GM23248 (cell line): ENCODE measurements around the gene SYCE3. TPM values are rescaled to one million over a fixed set of nuclear protein-coding genes. Genes with fewer than 3 reads are reported as not detected.

Experiments used
- DNase-seq: peaks from one replicate; pipeline ENCODE4 v3.0.0-alpha.2; 2015
- H2AFZ ChIP-seq: fragments of 200-600 bp; sonication (generic); 2 replicates; pipeline ENCODE4 v1.6.1; 2016; ENCODE audit warnings: antibody characterized with exemption
- H3F3A ChIP-seq: fragments of 200-600 bp; sonication (generic); 2 replicates; pipeline ENCODE4 v1.6.1; 2016; ENCODE audit warnings: mild to moderate bottlenecking, antibody characterized with exemption, mixed run types; ENCODE audit not compliant: insufficient read depth
- H3K27ac ChIP-seq: fragments of 200-600 bp; sonication (generic); 2 replicates; pipeline ENCODE4 v1.5.1; 2016; ENCODE audit warnings: mild to moderate bottlenecking
- H3K27me3 ChIP-seq: fragments of 200-600 bp; sonication (generic); replicated peaks from 2 replicates; pipeline ENCODE4 v1.6.1; 2016; ENCODE audit warnings: mild to moderate bottlenecking; ENCODE audit not compliant: insufficient read depth
- H3K36me3 ChIP-seq: fragments of 200-600 bp; sonication (generic); 2 replicates; pipeline ENCODE4 v1.6.1; 2016; ENCODE audit warnings: low read depth, mild to moderate bottlenecking
- H3K4me1 ChIP-seq: fragments of 200-600 bp; sonication (generic); 2 replicates; pipeline ENCODE4 v1.6.1; 2016; ENCODE audit warnings: mild to moderate bottlenecking; ENCODE audit not compliant: insufficient read depth
- H3K4me2 ChIP-seq: fragments of 200-600 bp; sonication (generic); one replicate; pipeline ENCODE4 v1.6.1; 2016; ENCODE audit warnings: mild to moderate bottlenecking; ENCODE audit not compliant: unreplicated experiment
- H3K4me3 ChIP-seq: fragments of 200-600 bp; sonication (generic); 2 replicates; pipeline ENCODE4 v1.5.1; 2016; ENCODE audit warnings: mild to moderate bottlenecking
- H3K79me2 ChIP-seq: fragments of 200-600 bp; sonication (generic); 2 replicates; pipeline ENCODE4 v1.6.1; 2016; ENCODE audit warnings: mild to moderate bottlenecking; ENCODE audit not compliant: insufficient read depth
- H3K9ac ChIP-seq: fragments of 200-600 bp; sonication (generic); 2 replicates; pipeline ENCODE4 v1.6.1; 2016; ENCODE audit warnings: mild to moderate bottlenecking
- H3K9me2 ChIP-seq: fragments of 200-600 bp; sonication (generic); 2 replicates; pipeline ENCODE4 v1.6.1; 2016; ENCODE audit warnings: mixed run types, mild to moderate bottlenecking, moderate library complexity; ENCODE audit not compliant: insufficient read depth
- H3K9me3 ChIP-seq: fragments of 200-600 bp; sonication (generic); one replicate; pipeline ENCODE4 v1.6.1; 2017; ENCODE audit warnings: low read depth
- H4K20me1 ChIP-seq: fragments of 200-600 bp; sonication (generic); 2 replicates; pipeline ENCODE4 v1.6.0; 2016; ENCODE audit not compliant: insufficient read depth
- EZH2 ChIP-seq: fragments of 200-600 bp; sonication (generic); IDR thresholded peaks from 2 replicates; pipeline ENCODE4 v1.6.1; 2018; ENCODE audit warnings: antibody characterized with exemption, mild to moderate bottlenecking; ENCODE audit not compliant: insufficient read depth, poor library complexity, severe bottlenecking
- EZH2phosphoT487 ChIP-seq: fragments of 200-600 bp; sonication (generic); IDR thresholded peaks from 2 replicates; pipeline ENCODE4 v1.6.1; 2018; ENCODE audit warnings: antibody characterized with exemption, moderate library complexity, mild to moderate bottlenecking, low read depth; ENCODE audit not compliant: insufficient read depth
- WGBS, 2 experiments: methylation state at CpG; one replicate each; pipeline ENCODE4 v1.1.6; 2015 to 2017; ENCODE audit warnings: low lambda C conversion rate in 2 of 2, low coverage in 1 of 2; ENCODE audit errors: missing lambda C conversion rate in 2 of 2; 5-methylcytosine and 5-hydroxymethylcytosine counted together
- in situ Hi-C: fragments of 300-500 bp; cut with MboI; formaldehyde crosslinking; loops from 2 replicates; pipeline ENCODE4 v1.15.0; 2020
- polyA plus RNA-seq: library from polyadenylated mRNA; unstranded; fragments of >200 nt; fragmentation: Nextera tagmentation; extraction: Ambion mirVana; gene quantifications from 2 replicates; pipeline ENCODE4 v1.2.1, GENCODE V29; 2016
- total RNA-seq: library from RNA; depleted of rRNA; stranded (reverse); fragments of >200 nt; shearing (Covaris generic); gene quantifications from 2 replicates; pipeline ENCODE4 v1.2.3, GENCODE V29; 2014

The SYCE3 gene
- total and polyA plus RNA-seq, 2 experiments from 2014 or later, result 0.80 TPM; not detected in 1

DNA sequence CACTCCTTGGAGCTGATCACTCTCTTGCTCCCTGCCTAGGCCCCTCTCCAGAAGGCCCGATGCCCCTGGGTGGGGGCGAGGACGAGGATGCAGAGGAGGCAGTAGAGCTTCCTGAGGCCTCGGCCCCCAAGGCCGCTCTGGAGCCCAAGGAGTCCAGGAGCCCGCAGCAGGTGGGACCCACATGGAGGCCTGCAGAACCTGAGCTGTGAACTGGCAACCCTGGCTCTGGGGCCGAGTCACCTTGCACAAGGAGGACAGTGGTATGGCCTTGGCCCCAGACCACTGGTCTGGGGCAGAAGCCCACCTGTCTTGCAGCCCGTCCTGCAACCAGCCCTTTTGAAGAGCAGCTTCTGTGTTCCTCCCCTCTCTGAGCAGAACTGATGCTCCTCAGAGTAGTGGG is 43.6 kb downstream of the SYCE3 start:
- Histone ChIP-seq H3K9me2 (no peaks in the 10 kb centered on the region), H3K4me2 (no peak overlapping the region), H3K9ac (no peak overlapping the region), H3K4me3 (no peak overlapping the region), H3K27ac (no peak overlapping the region), H3K9me3 (no peaks in the 10 kb centered on the region), H2AFZ (no peak overlapping the region), H3F3A (no peaks in the 10 kb centered on the region), H3K27me3 (no peaks in the 10 kb centered on the region), H3K36me3 (0 out of 2 replicates have a peak, but pooled peaks cover 6% of the 10 kb centered on the region), H4K20me1 (no peaks in the 10 kb centered on the region), H3K79me2 (peaks cover 53% of the 10 kb centered on the region), H3K4me1 (no peaks in the 10 kb centered on the region)
- in situ Hi-C loops, result no loop called here
- 96 to 97% methylated on average over 8 of the region's 8 CpGs for WGBS, 2 experiments
- DNase-seq, result no peak
- TF ChIP-seq EZH2phosphoT487 (no peak), EZH2 (no peak)

DNA sequence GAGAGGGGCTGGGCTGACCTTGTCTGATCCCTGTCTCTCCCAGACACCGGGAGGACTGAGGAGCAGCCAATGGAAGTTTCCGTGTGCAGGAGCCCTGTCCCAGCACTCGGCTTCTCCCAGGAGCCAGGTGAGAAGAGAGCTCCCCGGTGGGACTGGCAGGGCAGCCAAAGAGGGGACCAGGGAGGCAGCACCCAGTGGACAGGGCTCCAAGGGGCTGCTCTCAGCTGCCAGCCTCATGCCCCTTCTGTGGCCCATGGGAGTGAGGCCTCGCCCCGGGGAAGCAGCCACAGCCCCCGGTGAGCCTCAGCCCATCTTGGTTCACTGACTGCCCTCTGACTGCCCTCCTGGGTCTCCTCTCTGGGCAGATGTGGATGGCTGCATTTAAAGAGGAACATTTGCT is 44.1 kb downstream of the SYCE3 start:
- Histone ChIP-seq H3K4me2 (no peak overlapping the region), H3K27me3 (no peaks in the 10 kb centered on the region), H3K36me3 (0 out of 2 replicates have a peak, but pooled peaks cover 3% of the 10 kb centered on the region), H3K27ac (no peak overlapping the region), H3K4me1 (no peaks in the 10 kb centered on the region), H2AFZ (no peak overlapping the region), H3K79me2 (peaks cover 53% of the 10 kb centered on the region), H3K9ac (no peak overlapping the region), H3K4me3 (no peak overlapping the region), H4K20me1 (no peaks in the 10 kb centered on the region), H3F3A (no peaks in the 10 kb centered on the region), H3K9me2 (no peaks in the 10 kb centered on the region), H3K9me3 (no peaks in the 10 kb centered on the region)
- in situ Hi-C loops, result no loop called here
- 92 to 96% methylated on average over 5 to 7 of the region's 7 CpGs for WGBS, 2 experiments
- DNase-seq, result no peak
- no peak for TF ChIP-seq EZH2phosphoT487

DNA sequence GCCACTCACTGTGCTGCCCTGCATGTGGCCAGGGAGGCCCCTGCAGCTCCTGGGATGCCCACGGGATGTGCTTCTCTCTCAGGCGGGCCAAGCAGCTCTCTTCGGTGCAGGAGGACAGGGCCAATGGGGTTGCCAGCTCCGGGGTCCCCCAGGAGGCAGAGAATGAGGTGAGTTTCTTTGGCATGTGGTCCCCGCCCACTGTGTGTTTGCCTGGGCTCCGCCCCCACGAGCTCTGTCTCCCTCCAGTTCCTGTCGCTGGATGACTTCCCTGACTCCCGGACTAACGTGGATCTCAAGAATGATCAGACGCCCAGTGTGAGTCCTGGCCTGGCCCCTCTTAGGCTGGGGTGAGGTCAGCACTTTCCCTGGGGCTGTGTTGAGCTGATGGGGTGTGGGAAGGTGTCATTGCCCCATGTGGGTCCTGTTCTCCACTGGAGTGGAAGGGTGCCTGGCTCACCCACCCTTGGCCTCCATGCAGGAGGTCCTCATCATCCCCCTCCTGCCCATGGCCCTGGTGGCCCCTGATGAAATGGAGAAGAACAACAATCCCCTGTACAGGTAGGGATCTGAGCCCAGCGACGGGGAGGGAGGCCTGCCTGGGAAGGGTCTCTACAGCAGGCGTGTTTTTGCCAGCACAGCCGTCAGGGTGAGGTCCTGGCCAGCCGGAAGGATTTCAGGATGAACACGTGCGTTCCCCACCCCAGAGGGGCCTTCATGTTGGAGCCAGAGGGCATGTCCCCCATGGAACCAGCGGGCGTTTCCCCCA is 45.0 kb downstream of the SYCE3 start:
- no peaks in the 10 kb centered on the region for H3F3A ChIP-seq
- no peaks in the 10 kb centered on the region for H3K36me3 ChIP-seq
- WGBS, 2 experiments, result 88 to 89% methylated on average over 20 of the region's 20 CpGs

DNA sequence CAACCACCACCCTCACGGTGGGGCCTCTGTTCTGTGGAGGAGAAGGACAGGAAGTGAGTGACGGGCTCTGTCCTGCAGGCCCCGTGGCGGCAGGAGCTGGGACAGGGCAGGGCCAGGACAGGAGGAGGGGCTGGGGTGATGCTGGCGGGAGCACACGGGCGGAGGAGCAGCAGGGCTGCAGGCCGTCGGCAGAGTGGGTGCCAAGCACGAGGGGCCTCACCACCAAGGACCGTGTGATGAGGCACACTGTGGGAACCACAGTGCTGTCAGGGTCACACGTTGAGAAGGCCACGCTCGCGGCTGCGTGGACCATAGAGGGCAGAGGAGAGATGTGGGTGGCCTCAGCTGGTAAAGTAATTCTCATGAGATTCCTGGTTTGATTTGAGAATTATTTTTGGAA is 45.8 kb downstream of the SYCE3 start:
- H3K9me2 ChIP-seq, result no peaks in the 10 kb centered on the region
- H2AFZ ChIP-seq, result no peak overlapping the region
- H3K4me3 ChIP-seq, result no peak overlapping the region
- H3K4me1 ChIP-seq, result no peaks in the 10 kb centered on the region
- H4K20me1 ChIP-seq, result no peaks in the 10 kb centered on the region; the same call in 1 of the 2 replicates
- no peak overlapping the region for H3K27ac ChIP-seq
- 82 to 85% methylated on average over 16 of the region's 16 CpGs for WGBS, 2 experiments
- no peak overlapping the region for H3K9ac ChIP-seq
- peaks cover 53% of the 10 kb centered on the region for H3K79me2 ChIP-seq
- H3K9me3 ChIP-seq, result no peaks in the 10 kb centered on the region
- in situ Hi-C loops, result no loop called here
- no peaks in the 10 kb centered on the region for H3K27me3 ChIP-seq
- no peak overlapping the region for H3K4me2 ChIP-seq
- H3F3A ChIP-seq, result no peaks in the 10 kb centered on the region
- TF ChIP-seq EZH2 (no peak), EZH2phosphoT487 (no peak)
- no peak for DNase-seq
- H3K36me3 ChIP-seq, result no peaks in the 10 kb centered on the region

More for the DNA sequence above, 45.0 kb downstream of the SYCE3 start:
- peaks cover 53% of the 10 kb centered on the region for H3K79me2 ChIP-seq
- in situ Hi-C loops, result no loop called here
- H3K4me2 ChIP-seq, result no peak overlapping the region
- DNase-seq, result no peak
- no peaks in the 10 kb centered on the region for H3K9me3 ChIP-seq
- no peaks in the 10 kb centered on the region for H3K4me1 ChIP-seq
- no peak overlapping the region for H3K4me3 ChIP-seq
- TF ChIP-seq EZH2phosphoT487 (no peak), EZH2 (no peak)
- H3K9me2 ChIP-seq, result no peaks in the 10 kb centered on the region
- no peak overlapping the region for H3K27ac ChIP-seq
- H3K9ac ChIP-seq, result no peak overlapping the region
- H3K27me3 ChIP-seq, result no peaks in the 10 kb centered on the region
- H4K20me1 ChIP-seq, result no peaks in the 10 kb centered on the region; the same call in 1 of the 2 replicates
- no peak overlapping the region for H2AFZ ChIP-seq
